ENCODE data around the gene SEMA4C.
A peak's percentile ranks its signal among the peaks of the same experiment; 100 is the strongest.

The SEMA4C gene

DNA sequence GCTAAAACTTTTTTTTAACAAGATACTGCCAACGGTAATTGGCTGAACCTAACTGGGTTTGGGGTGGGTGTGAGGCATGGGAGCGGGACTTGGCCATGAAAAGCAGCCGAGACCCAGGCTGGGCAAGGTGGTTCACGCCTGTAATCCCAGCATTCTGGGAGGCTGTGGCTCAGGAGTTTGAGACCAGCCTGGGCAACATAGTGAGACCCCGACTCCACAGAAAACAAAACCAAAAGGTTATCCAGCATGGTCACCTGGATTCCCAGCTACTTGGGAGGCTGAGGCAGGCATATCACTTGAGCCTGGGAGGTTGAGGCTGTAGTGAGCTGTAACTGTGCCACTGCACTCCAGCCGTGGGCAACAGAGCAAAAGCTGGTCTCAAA is 11.0 kb upstream of the SEMA4C start:
- DNase-seq = no peak

DNA sequence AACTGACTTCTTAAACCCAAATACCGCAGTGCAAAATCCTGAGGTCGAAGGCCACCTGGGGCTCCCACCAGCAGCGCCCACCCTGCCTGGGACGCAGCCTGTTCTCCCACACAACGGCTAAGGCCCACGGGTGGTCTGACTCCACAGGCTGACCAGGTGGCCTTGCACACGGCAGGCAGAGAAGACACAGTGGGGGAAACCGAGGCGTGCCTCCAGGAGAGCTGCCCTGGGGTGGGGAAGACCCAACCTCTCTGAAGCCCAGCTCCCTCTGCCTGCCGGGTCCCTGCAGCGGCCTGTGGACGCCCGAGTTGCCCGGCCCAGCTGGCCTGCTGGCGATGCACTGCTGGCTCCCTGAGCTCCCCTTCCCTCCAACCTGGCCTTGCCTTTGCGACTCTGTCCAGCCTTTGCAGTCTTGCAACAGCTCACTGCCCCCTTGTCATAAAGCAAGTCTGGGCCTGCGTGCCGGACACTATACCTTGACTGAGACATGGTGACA is 9.7 kb upstream of the SEMA4C start:
- no peak for DNase-seq

GRCh38 chr2:96878796-96879544 is 9.1 kb upstream of the SEMA4C start:
- DNase-seq = no peak

GRCh38 chr2:96878171-96878570 is 8.3 kb upstream of the SEMA4C start:
- no peak for DNase-seq

- no peak for DNase-seq
These were observed 7.8 kb upstream of the SEMA4C start for GRCh38 chr2:96877631-96878092.

DNA sequence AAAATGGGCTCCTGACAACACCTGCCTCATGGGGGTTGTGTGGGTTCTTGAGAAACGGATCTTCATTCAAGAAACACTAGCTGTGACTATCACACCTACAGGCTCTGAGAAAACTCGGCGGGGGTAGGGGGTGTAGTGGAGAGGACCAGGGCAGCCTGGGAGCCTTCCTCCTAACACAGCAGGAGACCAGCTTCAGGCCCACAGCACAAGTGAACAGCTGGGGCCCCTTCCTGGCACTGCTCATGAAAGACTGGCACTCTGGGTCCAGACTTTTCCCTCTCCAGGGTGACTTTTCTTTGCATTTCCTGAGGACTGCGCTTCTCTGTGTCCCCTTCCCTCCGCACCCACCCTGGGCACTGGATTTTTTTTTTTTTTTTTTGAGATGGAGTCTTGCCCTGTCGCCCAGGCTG is 7.2 kb upstream of the SEMA4C start:
- DNase-seq = no peak

DNA sequence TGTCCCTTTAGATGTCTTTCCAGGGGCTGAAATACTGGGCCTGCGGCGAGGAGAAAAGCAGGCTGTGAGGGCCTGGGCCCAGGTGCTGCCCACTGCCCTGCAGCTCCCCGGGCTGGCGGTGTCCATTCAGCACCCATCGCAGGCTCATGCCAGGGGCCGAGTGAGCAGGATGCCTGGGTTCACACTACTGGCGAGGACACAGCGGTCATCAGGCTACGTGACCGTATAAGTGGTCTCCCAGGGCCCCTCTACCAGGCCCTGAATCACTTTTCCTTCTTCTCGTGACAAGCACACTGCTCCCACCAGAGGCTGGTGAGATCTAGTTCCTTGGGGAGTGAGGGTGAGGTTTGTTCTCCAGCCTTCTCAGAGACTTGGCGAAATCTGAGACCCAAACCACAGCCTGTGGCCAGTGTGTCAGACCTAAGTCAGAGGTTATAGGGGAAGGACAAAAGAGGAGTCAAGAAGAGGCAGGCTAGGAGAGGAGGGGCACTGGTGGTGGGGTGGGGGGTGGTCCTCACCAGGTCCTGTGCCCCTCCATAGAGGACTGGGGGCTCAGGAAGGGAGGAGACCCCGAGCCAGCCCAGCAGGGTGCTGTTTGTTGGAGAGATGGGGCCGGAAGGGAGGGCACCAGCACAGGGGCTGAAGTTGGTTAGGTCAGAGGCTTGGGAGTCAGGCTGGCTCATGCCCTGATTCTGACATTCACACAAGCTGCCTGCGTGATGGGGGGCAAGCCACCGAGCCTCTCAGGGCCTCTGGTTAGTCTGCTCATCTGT is 6.6 kb upstream of the SEMA4C start:
- DNase-seq = no peak

GRCh38 chr2:96875498-96876268 is 5.8 kb upstream of the SEMA4C start:
- no peak for DNase-seq

DNA sequence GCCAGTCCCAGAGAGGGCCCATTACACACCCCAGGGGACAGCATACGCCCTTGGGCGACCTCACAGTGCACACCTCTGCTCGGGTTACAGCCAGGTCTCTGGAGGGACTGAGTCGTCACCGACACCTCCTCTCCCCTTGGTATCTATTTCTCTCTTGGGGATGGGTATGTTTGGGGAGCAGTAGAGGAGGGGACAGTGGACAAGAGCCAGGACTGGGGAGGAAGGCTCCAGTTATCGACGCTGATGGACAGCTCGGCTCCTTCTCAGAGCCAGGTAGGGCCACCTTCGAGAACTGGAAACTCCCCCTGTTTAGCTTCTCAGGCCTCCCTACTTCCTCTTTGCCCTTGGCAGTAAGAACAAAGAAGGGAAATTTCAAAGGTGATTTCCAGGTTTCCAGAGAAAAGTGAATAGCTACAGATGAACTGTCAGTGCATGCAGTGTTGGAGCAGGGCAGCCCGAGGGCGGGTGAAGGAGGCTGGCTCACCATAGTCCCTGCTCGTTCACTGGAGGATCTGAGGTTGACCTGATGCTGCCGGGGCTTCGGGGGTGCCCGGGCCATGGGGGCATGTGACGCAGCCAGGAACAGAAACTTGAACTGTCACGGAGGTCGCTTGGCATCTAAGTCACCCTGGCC is 4.4 kb upstream of the SEMA4C start:
- no peak for DNase-seq

- DNase-seq = no peak
These were observed 3.8 kb upstream of the SEMA4C start for GRCh38 chr2:96873651-96874096.

DNA sequence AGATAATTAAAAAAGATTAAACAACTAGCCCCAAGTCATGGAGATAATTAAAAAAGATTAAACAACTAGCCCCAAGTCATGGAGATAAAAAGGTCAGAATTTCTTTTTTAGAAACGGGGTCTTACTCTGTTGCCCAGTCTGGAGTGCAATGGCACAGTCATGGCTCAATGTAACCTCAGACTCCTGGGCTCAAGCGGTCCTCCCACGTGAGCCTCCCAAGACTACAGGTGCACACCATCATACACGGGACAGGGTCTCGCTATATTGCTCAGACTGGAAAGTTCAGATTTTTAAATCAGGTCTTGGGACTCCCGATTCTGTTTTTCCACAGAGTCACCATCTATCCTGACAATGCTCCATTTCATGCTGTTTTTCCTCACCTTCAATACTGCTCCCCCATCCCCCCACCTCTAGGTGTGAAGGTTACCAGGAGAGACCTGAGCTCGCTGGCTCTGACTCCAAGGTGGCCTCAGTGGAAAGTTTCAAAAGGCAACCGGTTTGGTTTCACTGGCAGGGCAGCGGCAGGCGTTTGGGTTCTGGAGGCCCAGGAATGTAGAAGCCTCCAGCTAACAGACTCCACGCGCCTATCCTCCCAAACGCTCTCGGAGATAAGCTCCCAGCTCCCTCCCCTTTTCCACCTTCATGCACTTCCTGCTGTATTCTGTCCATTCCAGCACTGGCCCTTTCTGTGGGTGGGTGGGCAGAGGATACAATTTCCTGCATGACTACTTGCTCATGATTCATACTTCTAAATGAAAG is 2.9 kb upstream of the SEMA4C start:
- DNase-seq = no peak

- DNase-seq = no peak
These were observed 861 bp upstream of the SEMA4C start for GRCh38 chr2:96870626-96871255.

DNA sequence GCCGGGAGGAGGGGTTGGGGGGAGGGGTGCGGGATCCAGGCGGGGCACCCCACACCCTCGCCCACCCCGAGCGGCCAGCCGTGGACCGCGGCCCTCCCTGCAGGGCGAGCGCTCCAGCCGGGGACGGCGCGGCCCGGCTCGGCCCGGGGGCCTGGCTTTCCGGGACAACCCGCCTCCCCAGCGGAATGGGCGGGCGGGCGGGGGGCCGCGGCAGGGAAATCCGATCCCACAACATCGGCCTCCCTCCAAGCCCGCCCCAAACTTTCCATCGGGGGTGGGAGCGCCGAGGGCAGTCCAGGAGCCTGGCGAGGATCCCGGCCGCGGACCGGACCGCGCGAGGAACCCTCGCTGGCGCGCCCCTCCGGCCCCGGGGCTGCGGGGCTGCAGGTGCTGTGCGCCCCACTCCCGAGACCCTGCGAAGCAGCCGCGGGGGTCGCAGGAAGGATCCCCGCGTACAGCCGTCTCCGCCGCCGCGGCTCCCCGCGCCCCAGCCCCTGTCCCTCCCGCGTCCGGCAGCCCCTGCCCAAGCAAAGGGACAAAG is 529 bp downstream of the SEMA4C start:
- no peak for DNase-seq

- DNase-seq = peak; percentile 79 to 87
These were observed 1.2 kb downstream of the SEMA4C start for GRCh38 chr2:96868555-96869280.

DNA sequence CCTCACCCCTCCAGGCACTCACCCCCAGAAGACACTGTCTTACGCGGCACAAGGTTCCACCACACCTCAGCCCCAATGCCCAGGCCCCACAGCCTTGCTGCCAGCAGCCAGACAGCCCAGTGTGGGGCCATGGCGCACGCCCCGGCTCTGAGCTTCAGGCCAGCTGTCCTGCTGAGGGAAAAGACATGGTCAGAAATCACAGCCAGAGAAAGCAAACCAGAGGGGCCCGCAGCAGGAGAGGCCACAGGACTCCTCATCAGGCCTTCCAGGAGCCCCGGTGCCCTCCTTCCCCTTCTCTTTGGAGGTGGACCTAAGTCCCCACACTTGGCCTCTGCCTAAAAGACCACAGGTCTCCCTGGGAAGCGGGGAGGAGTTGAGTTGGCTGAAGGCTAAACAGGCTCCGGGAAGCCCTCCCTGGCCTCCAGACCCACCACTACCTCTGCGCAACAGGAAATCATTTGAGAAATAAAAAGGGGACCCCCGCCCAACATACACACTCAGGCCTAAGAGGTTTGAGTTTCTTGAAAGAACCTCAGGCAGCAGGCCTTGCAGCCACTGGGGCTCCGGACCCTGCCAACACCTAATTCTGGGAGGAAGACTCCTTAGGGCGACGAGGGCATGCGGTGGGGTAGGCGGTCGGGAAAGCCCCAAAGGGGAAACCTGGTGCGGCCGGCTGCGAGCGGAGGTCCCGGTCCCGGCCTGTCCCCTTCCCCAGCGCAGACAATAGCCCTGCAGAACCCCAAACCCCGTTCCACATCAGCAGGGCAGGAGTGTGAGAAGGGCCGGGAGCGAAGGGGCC is 1.9 kb downstream of the SEMA4C start:
- DNase-seq = no peak

DNA sequence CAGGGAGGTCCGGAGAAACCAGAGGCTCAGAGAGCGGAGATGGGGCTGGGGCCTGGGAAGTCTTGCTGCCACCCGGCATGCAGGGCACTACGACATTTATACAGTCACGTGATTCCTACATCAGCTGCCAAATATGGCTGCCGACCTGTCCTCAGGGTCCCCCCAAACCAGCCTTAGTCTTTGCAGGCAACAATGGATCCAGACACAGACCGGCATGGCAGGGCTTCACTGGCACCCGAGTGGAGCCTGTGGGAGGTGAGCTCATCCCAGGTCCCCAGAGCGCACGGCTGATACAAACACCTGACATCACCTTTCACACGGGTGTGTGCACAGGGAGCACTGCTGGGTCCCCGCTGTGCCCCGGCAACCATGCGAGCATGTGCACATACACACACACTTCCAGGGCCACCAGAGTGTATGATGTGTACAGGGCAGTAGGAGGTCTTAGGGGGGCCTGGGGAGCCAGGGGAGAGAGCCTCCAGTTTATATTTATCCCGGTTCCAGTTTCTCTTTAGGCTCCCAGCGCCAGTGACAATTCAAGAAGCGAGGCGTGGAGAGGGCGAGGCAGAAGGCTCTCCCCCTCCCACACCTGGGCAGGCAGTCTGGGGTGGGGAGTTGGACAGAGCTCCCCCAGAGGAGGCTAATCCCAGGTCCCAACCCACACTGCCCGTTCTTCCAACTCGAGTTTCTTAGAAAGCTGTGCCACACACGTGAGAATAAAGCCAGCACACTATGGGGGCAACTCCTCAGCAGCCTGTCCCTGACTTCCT is 2.7 kb downstream of the SEMA4C start:
- no peak for DNase-seq

- no peak for DNase-seq
These were observed 3.3 kb downstream of the SEMA4C start for GRCh38 chr2:96866586-96866985.

GRCh38 chr2:96866149-96866548 is 3.7 kb downstream of the SEMA4C start:
- DNase-seq = no peak

DNA sequence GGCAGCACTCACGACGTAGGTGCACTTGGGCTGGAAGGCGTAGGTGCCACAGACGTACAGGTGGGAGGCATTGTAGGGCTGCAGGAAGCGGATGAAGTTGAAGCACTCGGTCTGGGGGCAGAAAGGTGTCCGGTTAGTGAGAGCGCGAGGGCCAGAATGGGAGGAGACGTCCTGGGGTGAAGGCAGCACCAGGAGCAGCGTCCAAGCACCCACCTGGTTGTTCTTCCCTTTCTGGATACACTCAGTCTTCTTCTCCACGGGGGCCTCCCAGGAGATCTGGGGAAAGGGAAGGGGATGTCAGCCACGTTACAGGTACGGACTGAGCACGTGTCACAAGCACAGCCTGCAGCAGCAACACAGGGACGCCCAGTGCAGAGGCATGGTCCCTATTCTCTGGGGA is 4.2 kb downstream of the SEMA4C start:
- no peak for DNase-seq

All from SW 1271 (cell line).